Ishikawa (cell line): ENCODE data around the gene ALDH16A1.

Experiments
- CEBPB ChIP-seq: IDR thresholded peaks from 2 replicates; pipeline ENCODE4 v1.6.1; 2012
- EGR1 ChIP-seq: IDR thresholded peaks from 2 replicates; pipeline ENCODE4 v1.6.1; 2012
- EP300 ChIP-seq: IDR thresholded peaks from 2 replicates; pipeline ENCODE4 v1.6.1; 2012; ENCODE audit warnings: borderline replicate concordance
- FOXM1 ChIP-seq: IDR thresholded peaks from 2 replicates; pipeline ENCODE4 v1.6.1; 2012; ENCODE audit warnings: low read depth, borderline replicate concordance
- MAX ChIP-seq: IDR thresholded peaks from 2 replicates; pipeline ENCODE4 v1.6.1; 2012
- NFIC ChIP-seq: IDR thresholded peaks from 2 replicates; pipeline ENCODE4 v1.6.1; 2012
- REST ChIP-seq: IDR thresholded peaks from 2 replicates; pipeline ENCODE4 v1.6.1; 2012; ENCODE audit warnings: low read depth, mild to moderate bottlenecking
- TAF1 ChIP-seq: IDR thresholded peaks from 2 replicates; pipeline ENCODE4 v1.6.1; 2012; ENCODE audit warnings: low read depth, mild to moderate bottlenecking
- TCF12 ChIP-seq: IDR thresholded peaks from 2 replicates; pipeline ENCODE4 v1.6.1; 2012; ENCODE audit warnings: low read depth

GRCh38 chr19:49475191-49475917 is 22.3 kb downstream of the ALDH16A1 start:
- TF ChIP-seq REST = no peak
- no peak for TF ChIP-seq NFIC
- TF ChIP-seq MAX = no peak
- TF ChIP-seq TCF12 = no peak
- TF ChIP-seq EP300 = no peak
- TF ChIP-seq TAF1 = no peak
- no peak for TF ChIP-seq FOXM1
- TF ChIP-seq CEBPB = no peak
- no peak for TF ChIP-seq EGR1
